Measurements from ENCODE around the gene TSEN2.

DNA sequence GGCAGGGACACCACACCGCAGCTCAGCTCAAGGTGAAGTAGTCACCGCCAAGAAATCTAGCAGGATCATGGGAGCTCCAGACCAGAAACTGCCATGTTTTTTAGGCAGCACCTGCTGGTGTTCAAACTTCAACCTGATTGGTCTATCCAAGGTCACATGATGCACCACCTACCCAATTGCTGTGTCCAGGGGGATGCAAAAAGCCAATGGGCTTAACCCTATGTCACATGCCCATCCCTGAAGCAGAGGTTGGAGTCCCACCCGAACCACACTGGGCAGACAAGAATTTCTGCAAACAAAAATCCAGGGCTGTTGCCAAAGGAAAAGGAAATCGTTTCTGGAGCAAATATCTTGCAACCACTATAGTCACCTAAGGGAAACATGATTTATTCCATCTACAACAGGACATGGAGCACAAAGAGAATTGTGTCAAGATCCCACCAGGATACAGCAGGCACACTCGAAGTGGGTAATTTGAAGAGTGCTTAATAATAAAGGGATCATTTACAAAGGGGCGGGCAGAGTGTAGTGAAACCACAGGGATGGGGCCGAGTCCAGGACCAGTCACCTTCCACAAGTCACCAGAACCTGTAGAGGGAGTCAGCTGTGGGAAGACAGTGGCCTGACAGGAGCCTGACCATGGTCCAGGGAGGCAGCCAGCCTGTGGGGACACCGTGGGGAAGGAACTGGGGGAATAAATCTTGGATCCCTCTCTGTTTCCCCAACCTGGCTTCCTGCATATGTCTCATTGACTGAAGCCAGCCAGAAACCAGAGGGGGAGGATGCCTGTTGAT lies 34.2 kb upstream of the TSEN2 start:
- no peak for TF ChIP-seq CTCF (IDR thresholded peaks at IDR 0.05)
- TF ChIP-seq POLR2A (IDR thresholded peaks at IDR 0.05) = no peak
